GM18498 (cell line): Measurements from ENCODE around the gene TTLL5.
"Not testable (repeated sequence)": the region's sequence is repeated elsewhere in the genome, so short reads cannot be mapped to it uniquely, and the experiment has no call there.

ENCODE experiments used
- ATAC-seq: cut with Tn5 transposase; IDR thresholded peaks from one replicate; pipeline ENCODE4 v1.9.1; 2021; ENCODE audit warnings: mild to moderate bottlenecking, moderate library complexity; ENCODE audit not compliant: unreplicated experiment

The TTLL5 gene

DNA sequence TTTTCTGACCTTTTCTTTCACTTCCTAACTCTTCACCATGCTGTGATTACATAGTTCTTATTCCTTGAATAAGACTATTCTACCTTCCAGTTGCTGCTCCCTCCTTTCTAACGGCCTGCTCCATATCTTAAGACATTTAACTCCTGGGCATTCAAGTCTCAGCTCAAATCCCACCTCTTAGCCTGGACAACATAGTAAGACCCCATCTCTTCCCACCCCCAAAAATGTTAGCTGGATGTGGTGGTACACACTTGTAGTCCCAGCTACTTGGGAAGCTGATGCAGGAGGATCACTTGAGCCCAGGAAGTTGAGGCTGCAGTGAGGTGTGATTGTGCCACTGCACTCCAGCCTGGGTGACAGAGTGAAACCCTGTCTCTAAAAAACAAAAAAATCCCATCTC lies 11.3 kb upstream of the TTLL5 start:
- ATAC-seq: no peak

DNA sequence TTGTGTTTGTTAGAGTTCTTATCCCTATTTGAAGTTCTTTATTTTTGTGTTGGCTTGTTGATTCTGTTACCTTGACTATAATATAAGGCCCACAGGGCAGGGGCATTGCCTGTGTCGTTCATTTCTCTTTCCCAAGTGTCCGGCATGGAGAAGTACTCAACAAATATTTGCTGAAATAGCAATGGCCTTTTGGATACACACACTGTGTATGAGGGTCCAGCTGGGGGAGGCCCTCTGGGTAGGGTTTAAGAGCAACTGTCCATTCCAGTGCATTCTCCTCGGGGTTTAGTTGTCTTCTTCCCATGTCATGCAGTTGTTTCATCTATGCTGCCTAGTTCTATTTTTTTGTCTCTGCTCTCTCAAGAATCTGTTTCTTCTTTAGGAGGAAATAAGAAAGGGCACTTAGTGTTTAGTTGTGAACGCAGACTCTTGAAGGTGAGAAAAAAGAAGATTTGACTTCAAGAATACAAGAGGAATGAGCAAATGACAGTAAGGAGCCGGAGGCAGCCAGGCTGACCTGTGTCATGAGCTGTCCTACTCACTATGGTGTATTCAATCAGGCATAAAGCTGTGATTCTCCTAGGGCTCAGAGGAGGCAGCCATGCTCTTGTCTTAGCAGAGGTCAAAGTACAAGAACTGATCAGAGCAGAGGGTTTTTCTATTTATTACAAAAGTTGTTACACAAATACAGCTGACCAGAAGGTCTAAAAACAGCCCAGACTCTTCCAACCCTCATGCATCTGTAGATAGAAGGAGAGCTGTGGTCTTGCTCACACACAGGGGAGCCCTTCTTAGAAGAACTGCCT lies 10.6 kb upstream of the TTLL5 start:
- ATAC-seq: no peak

DNA sequence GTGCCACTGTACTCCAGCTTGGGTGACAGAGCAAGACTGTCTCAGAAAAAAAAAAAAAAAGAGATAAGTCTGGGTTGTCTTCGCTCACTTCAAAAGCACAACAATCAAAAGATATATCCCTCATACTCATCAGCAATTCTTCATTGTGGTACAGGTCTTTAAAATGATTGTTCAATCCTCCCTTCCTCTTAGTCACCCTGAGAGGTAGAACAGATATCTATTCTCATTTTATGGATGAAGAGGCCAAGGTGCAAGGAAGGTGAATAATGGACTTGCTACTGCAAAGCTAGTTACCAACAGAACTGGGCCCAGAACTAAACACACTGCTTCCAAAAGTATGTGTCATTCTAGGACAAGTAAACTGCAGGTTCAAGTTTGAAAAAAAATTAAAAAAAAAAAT lies 7.5 kb upstream of the TTLL5 start:
- no peak for ATAC-seq

DNA sequence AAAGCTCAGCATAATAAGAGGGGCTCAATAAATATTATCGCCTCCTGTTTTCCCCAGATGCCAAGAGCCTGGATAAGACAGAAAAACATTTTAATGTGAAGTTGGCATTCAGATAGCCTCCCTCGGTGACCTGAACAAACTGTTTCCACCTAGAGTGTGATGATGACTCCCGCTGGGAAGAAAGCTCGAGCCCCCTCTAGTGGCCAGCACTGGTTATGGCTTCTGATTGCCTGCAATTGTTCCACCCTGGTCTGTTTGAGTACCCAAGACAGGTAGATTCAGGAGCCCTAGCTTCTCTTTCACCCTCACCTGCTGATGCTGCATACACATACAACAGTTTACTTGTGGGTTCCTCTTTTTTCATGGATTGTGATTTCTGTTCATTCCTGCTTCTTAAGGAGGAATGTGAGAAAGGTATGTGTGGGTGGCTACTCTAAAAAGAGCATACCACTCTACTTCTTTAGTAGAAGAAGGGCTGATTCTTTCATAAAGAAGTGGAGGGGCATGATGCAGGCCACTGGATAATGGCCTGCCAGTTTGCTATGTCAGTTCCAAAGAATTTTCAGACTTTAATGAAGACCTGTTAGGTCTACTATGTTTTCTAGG lies 6.8 kb upstream of the TTLL5 start:
- no peak for ATAC-seq

DNA sequence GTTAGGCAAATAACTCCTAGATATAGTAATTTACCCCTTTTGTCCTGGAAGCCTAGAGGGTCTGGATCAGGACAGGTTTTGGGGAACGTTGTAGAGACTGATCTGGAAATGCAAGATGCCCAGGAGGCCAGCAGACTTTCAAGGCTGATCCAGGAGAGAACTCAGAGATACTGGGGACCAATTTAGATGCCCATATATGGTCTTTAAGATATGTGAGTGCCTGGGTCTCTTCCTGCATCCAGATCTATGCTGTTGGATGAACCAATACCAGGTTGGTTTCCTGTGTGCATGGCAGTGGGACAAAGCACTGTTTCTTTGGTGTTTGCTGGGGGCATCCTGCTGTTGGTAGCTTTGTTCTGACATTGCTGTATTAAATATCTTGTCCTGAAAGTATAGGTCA lies 5.8 kb upstream of the TTLL5 start:
- ATAC-seq: no peak

DNA sequence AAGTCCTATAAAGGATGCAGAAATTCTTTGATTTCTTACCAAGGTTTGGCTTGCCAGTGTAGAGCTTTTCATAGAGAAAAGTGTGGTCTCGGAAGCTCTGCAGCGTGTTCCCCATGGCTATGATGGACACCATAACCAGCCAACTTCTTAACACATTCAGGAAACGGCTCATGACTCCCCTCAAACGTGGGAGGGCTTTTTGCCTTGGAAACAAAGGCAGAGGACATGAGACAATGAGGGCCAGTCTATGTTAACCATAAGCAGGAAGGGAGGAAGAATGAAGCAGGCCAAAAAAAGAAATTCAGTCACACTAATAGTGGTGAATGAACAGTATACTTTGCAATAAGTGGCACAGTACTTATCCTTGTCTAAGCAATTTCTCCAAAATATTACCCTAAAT lies 3.7 kb upstream of the TTLL5 start:
- no peak for ATAC-seq

DNA sequence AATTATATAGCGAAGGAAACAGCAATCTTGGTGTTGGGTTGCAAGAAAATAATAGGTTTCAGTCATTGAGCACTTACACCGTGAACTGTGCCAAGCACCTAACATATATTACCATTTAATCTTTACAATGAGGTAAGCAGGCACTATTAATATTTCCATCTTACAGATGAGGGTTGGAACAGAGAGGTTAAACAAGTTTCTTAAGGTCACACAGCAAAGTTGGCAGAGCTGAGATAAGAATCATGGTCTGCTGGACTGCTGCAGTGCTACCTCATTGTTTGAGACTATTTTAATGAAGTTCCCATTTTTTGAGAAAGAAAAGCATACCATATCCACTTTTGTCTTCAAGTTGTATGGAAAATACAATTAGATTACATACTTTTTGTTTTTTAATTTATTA lies 2.1 kb upstream of the TTLL5 start:
- ATAC-seq: no peak

DNA sequence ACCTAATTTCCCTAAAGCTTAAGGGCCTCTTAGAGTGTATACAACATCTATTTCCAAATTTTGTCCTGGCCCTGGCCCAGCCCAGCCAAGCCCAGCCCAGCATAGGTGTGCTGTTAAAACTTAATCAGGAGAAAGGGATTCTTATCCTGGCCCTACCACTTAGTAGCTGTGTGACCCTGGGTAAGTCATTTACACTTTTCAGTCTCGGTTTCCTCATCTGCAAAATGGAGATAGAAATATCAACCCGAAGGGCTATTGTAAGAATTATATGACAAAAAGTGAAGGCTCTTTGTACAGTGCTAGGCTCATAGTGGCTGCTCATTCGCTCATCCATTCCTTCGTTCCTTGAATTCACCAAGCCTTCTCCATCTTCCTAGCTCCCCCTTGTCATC lies 812 bp upstream of the TTLL5 start:
- no peak for ATAC-seq

DNA sequence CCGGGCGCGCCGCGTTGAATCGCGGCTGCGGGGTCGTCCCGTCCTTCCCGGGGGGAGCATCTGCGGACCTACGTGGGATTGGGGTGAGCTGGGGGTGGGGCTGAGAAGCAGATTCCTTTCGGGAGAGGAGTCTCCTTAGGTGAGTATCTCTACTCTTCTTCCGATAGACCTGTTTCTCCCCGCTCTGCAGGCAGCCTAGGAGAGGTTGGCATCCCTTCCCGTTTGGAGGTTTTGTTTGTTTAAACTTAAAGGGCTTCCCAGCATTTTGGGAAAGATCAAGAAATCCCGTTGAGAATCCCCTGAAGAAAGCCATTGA lies 411 bp downstream of the TTLL5 start:
- no peak for ATAC-seq

DNA sequence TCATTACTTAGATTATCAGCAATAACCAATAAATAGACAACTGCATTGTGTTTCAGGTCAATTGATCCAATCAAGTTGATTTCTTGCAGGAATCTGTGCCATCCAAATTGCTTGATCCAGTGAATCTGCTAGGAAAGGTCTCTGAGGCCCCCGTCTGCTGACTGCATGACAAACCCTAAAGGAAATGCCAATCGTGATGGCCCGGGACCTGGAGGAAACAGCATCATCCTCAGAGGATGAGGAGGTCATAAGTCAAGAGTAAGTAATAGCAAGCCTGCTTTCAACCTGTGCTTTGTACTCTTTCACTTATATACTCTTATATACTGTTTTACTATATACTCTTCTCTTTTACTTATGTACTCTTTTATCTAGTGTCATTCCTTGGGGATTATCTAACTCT lies 1.9 kb downstream of the TTLL5 start:
- ATAC-seq: no peak

DNA sequence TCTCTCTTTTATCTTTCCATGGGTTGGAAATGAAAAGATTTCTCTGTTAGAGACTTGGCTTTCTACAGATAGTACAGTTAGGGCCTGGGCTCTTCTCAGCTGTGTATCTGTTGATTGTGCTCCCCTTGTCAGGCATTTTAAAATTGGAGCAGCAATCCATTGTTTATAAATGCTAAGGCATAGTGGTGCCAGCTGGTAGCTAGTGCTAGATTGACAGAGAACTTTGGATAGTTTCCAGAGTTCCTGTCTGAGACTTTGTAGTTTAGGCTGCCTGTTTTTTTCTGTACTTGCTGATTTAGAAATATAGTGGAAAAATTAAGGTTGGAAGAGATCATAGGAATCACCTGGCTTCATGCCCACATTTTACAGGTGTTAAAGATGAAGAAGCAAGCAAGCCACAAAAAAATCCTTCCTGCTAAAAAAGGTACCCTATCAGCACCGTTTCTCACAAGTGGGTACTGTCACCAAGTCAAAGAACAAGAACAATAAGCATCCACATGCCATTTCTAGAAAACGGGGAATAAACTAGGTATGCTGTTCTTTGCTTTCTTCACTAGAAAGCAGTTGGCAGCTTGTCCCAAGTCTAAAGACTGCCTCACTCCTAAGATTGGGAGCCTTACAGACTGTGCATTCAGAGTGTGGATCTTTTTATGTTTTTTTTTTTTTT lies 6.2 kb downstream of the TTLL5 start:
- no peak for ATAC-seq

DNA sequence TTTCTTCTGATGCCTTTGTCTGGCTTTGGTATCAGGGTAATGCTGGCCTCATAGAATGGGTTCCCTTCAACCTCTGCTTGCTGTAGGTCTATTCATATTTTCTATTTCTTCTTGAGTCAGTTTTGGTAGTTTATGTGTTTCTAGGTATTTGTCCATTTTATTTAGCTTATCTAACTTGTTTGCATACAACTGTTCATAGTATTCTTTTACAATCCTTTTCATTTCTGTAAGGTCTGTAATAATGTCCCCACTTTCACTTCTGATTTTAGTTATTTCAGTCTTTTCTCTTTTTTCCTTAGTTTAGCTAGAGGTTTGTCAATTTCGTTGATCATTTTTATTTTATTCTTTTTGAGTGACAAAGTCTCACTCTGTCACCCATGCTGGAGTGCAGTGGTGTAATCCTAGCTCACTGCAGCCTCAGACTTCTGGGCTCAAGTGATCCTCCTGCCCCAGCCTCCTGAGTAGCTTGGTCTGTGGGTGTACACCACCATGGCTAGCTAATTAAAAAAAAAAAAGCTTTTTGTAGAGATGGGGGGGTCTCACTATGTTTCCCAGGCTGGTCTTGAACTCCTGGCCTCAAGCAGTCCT lies 11.7 kb downstream of the TTLL5 start:
- ATAC-seq: no peak

DNA sequence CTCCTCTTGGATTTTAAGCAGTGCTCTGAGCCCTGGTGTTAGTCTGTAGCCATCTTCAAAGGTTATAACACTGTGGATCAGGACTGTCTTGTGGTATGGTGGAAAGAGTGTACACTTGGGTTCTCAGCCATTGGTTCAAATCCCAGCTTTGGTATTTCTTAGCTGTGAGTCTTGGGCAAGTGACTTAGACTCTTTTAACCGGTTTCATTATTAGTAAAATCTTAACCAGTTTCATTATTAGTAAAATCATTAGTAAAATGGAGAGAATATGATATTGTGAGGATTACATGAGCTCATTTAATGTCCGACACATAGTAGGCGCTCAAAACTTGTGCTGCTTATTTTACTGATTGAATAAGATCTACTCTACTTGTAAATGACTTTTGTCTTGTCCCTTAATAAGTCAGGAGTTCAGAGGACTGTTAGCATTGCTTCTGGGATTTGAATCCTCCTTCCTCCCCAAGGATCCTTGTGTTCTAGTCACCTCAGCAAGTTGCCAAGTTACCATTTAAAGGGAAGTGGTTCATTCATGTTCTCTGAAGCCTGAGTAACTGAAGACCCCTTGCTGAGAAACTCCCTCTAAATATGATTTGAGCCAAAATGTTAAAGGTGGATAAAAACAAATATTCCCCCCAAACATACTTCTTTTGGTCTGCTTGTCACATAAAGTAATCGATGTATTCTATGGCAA lies 12.4 kb downstream of the TTLL5 start:
- no peak for ATAC-seq

DNA sequence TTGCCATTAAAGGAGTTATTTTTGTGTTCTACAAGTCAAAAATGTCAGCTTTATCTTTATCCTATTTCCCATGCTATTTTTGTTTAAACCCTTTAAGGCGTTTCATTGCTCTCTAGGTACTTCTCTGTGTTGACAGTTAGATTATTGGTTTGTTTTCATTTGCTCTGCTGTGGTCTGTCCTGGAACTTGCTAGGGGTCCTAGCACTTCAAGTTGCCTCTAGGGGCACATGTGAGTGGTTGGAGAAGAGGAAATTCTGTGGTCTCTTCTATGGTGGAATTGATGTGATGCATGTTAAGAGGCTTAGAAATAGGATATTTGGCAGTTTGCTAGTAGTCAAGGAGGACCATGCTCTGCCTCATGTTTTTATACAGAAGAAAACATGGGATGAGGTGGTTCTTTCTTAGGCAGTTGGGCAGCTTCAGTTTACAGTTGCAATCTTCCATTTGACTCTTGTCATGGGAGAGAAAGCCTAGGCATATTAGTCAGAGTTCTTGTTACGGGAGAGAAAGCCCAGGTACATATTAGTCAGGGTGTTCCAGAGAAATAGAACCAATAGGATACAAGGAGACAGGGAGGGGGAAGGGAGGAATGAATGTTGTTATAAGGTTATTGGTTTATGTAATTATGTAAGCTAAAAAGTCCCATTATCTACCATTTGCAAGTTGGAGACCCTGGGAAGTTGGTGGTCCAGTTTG lies 14.4 kb downstream of the TTLL5 start:
- ATAC-seq: no peak

DNA sequence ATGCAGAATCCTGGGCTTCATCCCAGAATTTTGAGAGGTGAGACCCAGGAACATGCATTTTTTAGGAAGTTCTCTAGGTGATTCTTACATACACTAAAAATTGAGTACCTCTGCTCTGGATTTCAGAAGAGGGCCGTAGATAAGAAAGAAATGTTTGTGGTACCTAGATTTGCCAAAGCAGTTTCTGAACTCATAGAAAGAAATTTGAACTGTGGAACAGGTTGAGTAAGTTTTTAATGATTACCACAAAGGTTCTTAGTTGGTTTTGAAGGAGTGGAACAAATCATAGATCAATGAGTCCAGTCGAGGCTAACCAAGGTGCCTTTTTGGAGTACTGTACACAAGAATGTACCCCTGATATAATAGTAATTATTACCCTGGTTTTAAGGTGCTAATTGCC lies 24.9 kb downstream of the TTLL5 start:
- ATAC-seq: no peak

DNA sequence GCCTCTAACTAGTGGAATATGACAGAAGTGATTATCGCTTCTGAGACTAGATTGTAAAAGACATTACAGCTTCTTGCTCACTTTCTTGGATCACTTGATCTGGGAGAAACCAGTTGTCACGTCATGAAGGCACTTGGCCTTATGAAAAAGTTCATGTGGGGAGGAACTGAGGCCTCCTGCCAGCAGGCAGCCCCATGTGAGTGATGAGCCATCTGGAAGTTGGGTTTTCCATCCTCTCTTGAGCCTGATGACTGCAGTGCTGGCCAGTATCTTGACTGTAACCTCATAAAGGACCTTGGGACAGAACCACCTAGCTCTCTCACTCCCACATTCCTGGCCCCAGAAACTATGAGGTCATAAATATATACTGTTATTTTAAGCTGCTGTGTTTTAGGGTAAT lies 28.0 kb downstream of the TTLL5 start:
- ATAC-seq: no peak

DNA sequence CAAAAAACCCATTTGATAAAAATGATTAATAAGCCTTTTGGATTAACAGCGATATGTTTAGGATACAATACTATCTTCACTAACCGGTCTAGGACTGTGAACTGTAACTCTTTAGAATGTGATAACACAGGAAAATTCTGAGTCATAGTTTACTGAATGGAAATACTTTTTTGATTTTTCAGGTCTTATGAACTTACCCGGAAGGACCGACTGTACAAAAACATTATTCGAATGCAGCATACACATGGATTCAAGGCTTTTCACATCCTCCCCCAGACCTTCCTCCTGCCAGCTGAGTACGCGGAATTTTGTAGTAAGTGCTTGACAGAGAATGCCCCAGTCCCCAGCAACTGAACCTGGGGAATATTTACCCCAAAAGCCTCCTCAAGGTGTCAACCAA lies 29.0 kb downstream of the TTLL5 start:
- ATAC-seq: no peak

DNA sequence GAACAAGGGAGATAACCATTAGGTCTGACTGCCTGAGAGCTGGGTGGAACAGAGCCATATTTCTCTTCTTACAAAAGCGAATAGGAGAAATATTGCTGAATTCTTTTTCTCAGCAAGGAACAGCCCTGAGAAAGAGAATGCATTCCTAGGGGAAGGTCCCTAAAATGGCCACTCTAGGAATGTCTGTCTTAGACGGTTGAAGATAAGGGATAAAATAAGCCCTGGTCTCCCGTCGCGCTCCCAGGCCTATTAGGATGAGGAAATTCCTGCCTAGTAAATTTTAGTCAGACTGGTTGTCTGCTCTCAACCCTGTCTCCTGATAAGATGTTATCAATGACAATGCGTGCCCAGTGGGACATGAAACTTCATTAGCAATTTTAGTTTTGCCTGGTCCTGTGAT lies 34.0 kb downstream of the TTLL5 start:
- not testable (repeated sequence) for ATAC-seq

DNA sequence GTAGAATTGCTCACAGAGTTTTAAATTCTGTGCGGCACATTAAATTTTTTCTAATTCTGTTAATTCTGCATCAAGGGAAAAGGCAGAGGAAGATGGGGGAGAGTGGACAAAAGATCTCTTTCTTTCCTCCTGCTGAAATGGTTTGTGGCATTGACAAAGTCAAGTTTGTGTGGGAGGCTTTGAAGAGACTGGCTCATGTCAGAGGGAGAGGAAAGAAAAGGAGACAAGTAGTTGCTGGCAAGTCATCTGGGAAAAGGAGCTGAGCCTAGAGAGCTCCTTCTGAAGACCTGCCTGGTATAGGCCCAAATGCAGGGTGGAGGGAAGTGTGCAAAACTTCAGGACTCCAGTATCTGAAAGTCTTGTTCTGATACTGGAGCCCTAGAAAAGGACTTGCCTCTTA lies 36.3 kb downstream of the TTLL5 start:
- ATAC-seq: no peak

DNA sequence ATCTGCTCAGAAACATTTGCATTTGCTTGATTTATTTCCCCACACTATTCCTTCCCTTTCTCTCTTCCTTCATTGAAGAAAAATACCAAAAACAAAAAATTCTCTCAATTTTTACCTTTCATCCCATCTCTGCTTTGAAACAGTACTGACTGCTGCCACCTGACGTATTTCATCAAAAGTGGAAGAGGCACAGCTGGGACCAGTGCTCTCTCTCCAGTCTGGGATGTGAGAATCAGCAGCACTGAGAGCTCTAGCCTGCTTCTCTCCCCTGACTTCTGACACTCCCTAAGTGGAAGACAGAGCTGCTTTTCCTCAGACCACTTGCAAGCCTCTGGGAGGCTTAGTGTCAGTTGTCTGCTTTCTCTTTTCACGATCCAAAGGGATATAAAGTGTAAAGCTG lies 36.9 kb downstream of the TTLL5 start:
- ATAC-seq: no peak

DNA sequence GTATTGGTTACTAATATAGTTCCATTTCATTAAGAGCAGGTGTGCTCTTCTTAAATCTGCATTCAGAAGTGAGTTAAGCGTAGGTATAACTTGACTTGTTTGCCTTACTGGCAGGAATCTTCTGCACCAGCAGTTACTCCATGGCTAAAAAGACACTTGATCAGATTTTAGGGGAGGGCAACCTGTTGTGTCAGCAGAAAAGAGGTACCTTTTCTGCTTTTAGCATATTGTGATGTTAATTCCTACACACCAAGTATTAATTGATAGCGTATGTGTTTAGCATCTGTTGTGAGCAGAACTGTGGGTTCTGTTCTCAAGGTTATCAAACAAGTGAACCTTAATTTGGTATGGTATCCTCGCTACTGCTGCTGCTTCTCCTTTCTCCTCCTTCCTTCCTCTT lies 38.3 kb downstream of the TTLL5 start:
- ATAC-seq: no peak
